NCI-H146 (cell line): ENCODE results near the gene GAL.

Source experiments
- DNase-seq: peaks from one replicate; lab custom pipeline; 2025; lab: John Stamatoyannopoulos, UW

GAL gene

GRCh38 chr11:68710409-68710808 is 26.1 kb downstream of the GAL start:
- DNase-seq: no peak

GRCh38 chr11:68711114-68711513 is 26.8 kb downstream of the GAL start:
- DNase-seq: no peak

- DNase-seq: no peak
These were observed 29.9 kb downstream of the GAL start for GRCh38 chr11:68714060-68714856.

DNA sequence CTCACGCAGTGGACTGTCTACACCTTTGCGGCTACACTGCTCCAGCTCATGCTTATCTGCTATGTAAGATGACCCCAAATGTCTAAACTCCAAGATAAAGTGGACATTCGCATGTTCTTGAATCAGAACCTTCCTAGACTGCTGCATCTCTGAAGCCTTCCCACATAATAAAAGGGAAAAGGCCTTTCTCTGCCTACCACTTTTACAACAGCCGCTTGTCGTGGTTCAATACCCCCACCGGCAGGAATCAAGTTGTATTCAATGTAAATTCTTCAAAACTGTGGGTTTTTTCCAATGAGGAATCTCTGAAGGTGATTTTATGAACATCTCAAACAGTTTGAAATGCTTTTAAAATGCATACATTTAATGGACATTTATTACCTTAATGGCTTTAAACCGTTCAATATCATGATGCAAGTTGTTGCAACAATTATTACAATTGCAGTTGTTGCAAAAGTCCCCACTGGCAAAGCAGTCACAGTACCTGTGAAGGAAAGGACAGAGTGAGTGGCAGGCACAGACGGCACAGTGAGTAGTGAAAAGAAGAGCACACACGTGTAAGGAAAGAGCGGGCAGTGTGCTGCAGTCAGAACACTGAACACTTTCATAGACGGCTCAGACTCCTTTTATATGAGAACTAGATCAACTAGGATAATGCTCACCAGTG is 31.2 kb downstream of the GAL start:
- DNase-seq: no peak

DNA sequence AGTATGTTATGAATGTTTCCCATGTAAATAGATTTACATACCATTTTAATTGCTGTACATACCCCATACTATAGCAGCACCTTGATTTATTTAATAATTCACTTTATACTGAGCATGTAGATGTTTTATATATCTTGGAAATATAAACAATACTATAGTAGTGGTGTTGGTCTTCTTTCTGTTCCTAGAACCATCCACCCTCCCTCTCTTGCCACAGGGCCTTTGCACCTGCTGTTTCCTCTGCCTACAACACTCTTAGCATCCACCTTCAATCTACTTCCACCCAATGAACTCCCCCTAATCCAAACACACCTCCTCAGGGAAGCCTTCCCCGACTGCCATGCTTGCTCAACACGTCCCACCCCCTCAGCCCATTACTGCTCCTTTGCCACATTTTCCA is 36.7 kb downstream of the GAL start:
- DNase-seq: no peak

- DNase-seq: no peak
These were observed 37.8 kb downstream of the GAL start for GRCh38 chr11:68722143-68722542.

DNA sequence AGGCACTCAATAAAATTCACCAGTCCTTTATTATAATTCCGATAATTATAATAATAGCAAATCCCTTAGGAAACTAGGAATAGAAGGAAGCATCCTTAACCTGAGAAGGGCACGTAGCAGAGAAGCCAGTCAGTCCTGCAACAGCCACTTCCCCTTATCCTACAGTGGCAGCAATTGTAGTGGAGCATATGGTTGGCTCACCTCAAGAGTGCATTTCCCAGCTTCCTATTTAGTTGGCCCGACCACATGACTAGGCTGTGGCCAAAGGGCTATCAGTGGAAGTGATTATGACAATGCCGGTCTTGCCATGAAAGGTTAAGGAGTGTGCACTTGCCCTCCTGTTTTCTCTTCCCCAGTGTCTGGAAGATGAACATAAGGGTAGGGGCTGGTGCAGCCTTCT is 39.9 kb downstream of the GAL start:
- no peak for DNase-seq

DNA sequence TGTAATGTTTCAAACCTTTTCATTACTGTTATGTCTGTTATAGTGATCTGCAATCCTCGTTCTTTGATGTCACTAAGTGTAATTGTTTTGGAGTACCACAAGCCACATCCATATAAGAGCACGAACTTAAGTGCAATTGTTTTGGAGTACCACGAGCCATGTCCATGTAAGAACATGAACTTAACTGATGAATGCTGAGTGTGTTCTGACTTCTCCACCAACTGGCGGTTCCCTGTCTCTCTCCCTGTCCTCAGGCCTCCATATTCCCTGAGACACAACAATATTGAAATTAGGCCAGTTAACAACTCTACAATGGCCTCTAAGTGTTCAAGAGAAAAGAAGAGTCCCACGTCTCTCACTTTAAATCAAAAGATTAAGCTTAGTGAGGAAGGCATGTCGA is 43.4 kb downstream of the GAL start:
- DNase-seq: no peak

DNA sequence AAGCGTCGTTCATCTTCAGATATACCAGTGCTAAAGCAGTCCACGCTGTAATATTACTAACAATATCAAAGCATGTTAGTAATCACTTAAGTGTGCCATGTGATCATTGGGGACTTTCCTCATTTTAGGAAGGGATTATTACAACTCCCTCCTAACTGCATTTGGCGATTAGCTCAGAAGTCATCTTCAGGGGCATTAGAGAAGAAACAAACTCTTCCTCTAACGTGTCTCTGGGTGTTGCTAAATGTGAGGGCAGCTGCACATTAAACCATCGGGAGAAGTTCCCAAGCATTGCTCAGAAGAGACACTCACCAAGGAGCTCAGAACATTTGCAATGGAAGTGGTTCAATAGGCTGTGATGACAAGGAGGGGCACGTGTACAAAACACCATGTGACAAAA is 49.8 kb downstream of the GAL start:
- DNase-seq: no peak

DNA sequence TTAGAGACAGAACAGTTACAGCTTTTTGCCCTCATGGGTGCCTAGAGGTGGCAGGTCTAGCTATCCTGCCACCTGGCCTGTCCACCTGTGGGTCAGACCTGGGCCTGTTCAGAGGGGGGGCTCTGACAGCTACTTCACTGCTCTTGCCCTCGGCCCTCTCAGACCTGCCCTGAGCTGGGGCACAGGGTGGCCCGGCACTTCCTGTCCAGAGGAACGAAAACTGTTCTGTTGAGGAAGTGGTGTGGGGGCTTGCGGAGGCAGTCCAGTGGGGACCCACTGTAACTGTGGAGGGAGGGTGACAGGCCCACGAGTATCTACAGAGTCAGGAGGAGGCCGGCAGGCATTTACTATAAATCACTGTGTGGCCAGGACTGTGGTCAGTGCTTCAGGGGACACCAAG is 50.8 kb downstream of the GAL start:
- no peak for DNase-seq

GRCh38 chr11:68735646-68736045 is 51.3 kb downstream of the GAL start:
- no peak for DNase-seq
